ENCODE results near the gene ITGB5.
"Not testable (repeated sequence)": the region's sequence is repeated elsewhere in the genome, so short reads cannot be mapped to it uniquely, and the experiment has no call there.

DNA sequence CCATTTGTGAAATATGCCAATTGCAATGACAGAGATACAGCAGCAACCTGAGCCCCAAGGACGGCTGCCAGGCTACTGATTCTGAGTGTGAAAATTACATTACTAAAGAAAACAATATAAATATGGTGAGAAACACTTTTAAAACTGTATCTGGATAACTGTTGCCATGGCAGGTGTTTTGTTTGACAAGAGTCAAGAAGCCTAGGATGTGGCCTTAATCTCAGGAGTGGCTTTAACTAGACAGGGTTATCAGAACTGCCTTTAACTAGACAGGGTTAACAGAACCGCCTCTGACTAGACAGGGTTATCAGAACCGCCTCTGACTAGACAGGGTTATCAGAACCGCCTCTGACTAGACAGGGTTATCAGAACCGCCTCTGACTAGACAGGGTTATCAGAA lies 98.1 kb downstream of the ITGB5 start:
- not testable (repeated sequence) for TF ChIP-seq EZH2 (IDR thresholded peaks at IDR 0.05; ENCODE audit: insufficient read depth, poor library complexity, severe bottlenecking); EZH2phosphoT487 (IDR thresholded peaks at IDR 0.05; ENCODE audit: insufficient read depth, low read depth)
